GM23338 (cell line): ENCODE measurements around the gene TGFBR1. TPM values are rescaled to one million over a fixed set of nuclear protein-coding genes. Genes with fewer than 3 reads are reported as not detected.

Experiments used
- CREB1 ChIP-seq: fragments of 250-450 bp; sonication (Bioruptor Pico); IDR thresholded peaks from 2 replicates; pipeline ENCODE4 v1.5.0; 2020; ENCODE audit warnings: low read depth, mild to moderate bottlenecking, moderate library complexity
- JUNB ChIP-seq: IDR thresholded peaks from one replicate; pipeline ENCODE4 v1.6.1; 2016; ENCODE audit warnings: antibody characterized with exemption; ENCODE audit not compliant: unreplicated experiment
- NANOG ChIP-seq: IDR thresholded peaks from 2 replicates; pipeline ENCODE4 v1.6.1; 2016; ENCODE audit warnings: antibody characterized with exemption, borderline replicate concordance
- POLR2AphosphoS5 ChIP-seq: IDR thresholded peaks from 2 replicates; pipeline ENCODE4 v1.6.1; 2016; ENCODE audit warnings: antibody characterized with exemption, low read depth
- ZNF331 ChIP-seq: fragments of 250-450 bp; sonication (Bioruptor Pico); IDR thresholded peaks from 2 replicates; pipeline ENCODE4 v1.5.0; 2020; ENCODE audit warnings: low read depth, mild to moderate bottlenecking, moderate library complexity
- polyA plus RNA-seq: library from polyadenylated mRNA; unstranded; fragments of >200 nt; fragmentation: Nextera tagmentation; extraction: Ambion mirVana; gene quantifications from 2 replicates; pipeline ENCODE4 v1.2.1, GENCODE V29; 2016
- total RNA-seq: library from RNA; depleted of rRNA; stranded (reverse); fragments of >200 nt; shearing (Covaris generic); gene quantifications from 2 replicates; pipeline ENCODE4 v1.2.3, GENCODE V29; 2014
- TF ChIP-seq, protein P1 (sequence below): fragments of 250-450 bp; sonication (Bioruptor Pico); IDR thresholded peaks from 2 replicates; pipeline ENCODE4 v1.5.0; 2020; ENCODE audit warnings: mild to moderate bottlenecking, moderate library complexity
- TF ChIP-seq, protein P2 (sequence below): IDR thresholded peaks from one replicate; pipeline ENCODE4 v1.6.1; 2018; ENCODE audit warnings: antibody characterized with exemption; ENCODE audit not compliant: unreplicated experiment
- TF ChIP-seq, protein P3 (sequence below), 2 experiments: fragments of 200-600 bp in 1 of 2; sonication (generic) in 1 of 2; conservative IDR thresholded peaks; 2 replicates each; pipeline versions ENCODE4 v1.5.1 to v1.6.1; 2016 to 2017; ENCODE audit warnings: antibody characterized with exemption in 2 of 2, low read depth in 2 of 2, mild to moderate bottlenecking in 2 of 2, moderate library complexity in 1 of 2

TGFBR1 gene
- total and polyA plus RNA-seq, 2 experiments from 2014 or later = 9.3 to 40.2 TPM

DNA sequence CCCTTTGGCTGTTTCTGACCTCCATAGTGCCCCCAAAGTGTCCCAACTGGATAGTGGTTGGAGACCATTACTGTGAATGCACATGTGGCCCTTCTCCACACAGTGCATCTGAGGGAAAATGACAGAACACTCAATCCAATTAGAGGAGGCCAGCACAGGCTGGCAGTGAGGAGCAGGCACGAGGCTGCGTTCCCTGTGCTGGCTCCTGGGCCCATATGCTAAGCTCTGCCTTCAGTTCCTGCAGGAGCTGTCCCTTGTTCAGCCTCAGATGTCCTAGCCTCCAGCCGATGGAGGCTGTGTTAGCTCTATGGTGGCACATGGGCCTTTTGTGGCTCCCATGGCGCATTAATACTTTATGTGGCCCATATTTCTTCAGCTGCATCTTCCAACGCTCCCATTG lies 81.0 kb downstream of the TGFBR1 start (continued):
- TF ChIP-seq, protein P1, sequence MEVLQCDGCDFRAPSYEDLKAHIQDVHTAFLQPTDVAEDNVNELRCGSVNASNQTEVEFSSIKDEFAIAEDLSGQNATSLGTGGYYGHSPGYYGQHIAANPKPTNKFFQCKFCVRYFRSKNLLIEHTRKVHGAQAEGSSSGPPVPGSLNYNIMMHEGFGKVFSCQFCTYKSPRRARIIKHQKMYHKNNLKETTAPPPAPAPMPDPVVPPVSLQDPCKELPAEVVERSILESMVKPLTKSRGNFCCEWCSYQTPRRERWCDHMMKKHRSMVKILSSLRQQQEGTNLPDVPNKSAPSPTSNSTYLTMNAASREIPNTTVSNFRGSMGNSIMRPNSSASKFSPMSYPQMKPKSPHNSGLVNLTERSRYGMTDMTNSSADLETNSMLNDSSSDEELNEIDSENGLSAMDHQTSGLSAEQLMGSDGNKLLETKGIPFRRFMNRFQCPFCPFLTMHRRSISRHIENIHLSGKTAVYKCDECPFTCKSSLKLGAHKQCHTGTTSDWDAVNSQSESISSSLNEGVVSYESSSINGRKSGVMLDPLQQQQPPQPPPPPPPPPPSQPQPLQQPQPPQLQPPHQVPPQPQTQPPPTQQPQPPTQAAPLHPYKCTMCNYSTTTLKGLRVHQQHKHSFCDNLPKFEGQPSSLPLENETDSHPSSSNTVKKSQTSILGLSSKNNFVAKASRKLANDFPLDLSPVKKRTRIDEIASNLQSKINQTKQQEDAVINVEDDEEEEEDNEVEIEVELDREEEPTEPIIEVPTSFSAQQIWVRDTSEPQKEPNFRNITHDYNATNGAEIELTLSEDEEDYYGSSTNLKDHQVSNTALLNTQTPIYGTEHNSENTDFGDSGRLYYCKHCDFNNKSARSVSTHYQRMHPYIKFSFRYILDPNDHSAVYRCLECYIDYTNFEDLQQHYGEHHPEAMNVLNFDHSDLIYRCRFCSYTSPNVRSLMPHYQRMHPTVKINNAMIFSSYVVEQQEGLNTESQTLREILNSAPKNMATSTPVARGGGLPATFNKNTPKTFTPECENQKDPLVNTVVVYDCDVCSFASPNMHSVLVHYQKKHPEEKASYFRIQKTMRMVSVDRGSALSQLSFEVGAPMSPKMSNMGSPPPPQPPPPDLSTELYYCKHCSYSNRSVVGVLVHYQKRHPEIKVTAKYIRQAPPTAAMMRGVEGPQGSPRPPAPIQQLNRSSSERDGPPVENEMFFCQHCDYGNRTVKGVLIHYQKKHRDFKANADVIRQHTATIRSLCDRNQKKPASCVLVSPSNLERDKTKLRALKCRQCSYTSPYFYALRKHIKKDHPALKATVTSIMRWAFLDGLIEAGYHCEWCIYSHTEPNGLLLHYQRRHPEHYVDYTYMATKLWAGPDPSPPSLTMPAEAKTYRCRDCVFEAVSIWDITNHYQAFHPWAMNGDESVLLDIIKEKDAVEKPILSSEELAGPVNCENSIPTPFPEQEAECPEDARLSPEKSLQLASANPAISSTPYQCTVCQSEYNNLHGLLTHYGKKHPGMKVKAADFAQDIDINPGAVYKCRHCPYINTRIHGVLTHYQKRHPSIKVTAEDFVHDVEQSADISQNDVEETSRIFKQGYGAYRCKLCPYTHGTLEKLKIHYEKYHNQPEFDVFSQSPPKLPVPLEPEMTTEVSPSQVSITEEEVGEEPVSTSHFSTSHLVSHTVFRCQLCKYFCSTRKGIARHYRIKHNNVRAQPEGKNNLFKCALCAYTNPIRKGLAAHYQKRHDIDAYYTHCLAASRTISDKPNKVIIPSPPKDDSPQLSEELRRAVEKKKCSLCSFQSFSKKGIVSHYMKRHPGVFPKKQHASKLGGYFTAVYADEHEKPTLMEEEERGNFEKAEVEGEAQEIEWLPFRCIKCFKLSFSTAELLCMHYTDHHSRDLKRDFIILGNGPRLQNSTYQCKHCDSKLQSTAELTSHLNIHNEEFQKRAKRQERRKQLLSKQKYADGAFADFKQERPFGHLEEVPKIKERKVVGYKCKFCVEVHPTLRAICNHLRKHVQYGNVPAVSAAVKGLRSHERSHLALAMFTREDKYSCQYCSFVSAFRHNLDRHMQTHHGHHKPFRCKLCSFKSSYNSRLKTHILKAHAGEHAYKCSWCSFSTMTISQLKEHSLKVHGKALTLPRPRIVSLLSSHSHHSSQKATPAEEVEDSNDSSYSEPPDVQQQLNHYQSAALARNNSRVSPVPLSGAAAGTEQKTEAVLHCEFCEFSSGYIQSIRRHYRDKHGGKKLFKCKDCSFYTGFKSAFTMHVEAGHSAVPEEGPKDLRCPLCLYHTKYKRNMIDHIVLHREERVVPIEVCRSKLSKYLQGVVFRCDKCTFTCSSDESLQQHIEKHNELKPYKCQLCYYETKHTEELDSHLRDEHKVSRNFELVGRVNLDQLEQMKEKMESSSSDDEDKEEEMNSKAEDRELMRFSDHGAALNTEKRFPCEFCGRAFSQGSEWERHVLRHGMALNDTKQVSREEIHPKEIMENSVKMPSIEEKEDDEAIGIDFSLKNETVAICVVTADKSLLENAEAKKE = no peak
- TF ChIP-seq, protein P2, sequence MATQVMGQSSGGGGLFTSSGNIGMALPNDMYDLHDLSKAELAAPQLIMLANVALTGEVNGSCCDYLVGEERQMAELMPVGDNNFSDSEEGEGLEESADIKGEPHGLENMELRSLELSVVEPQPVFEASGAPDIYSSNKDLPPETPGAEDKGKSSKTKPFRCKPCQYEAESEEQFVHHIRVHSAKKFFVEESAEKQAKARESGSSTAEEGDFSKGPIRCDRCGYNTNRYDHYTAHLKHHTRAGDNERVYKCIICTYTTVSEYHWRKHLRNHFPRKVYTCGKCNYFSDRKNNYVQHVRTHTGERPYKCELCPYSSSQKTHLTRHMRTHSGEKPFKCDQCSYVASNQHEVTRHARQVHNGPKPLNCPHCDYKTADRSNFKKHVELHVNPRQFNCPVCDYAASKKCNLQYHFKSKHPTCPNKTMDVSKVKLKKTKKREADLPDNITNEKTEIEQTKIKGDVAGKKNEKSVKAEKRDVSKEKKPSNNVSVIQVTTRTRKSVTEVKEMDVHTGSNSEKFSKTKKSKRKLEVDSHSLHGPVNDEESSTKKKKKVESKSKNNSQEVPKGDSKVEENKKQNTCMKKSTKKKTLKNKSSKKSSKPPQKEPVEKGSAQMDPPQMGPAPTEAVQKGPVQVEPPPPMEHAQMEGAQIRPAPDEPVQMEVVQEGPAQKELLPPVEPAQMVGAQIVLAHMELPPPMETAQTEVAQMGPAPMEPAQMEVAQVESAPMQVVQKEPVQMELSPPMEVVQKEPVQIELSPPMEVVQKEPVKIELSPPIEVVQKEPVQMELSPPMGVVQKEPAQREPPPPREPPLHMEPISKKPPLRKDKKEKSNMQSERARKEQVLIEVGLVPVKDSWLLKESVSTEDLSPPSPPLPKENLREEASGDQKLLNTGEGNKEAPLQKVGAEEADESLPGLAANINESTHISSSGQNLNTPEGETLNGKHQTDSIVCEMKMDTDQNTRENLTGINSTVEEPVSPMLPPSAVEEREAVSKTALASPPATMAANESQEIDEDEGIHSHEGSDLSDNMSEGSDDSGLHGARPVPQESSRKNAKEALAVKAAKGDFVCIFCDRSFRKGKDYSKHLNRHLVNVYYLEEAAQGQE = no peak
- TF ChIP-seq POLR2AphosphoS5 (no peak), ZNF331 (CRISPR knock-in tag) (no peak), NANOG (no peak), JUNB (no peak), CREB1 (CRISPR knock-in tag) (no peak)
- TF ChIP-seq, protein P3, sequence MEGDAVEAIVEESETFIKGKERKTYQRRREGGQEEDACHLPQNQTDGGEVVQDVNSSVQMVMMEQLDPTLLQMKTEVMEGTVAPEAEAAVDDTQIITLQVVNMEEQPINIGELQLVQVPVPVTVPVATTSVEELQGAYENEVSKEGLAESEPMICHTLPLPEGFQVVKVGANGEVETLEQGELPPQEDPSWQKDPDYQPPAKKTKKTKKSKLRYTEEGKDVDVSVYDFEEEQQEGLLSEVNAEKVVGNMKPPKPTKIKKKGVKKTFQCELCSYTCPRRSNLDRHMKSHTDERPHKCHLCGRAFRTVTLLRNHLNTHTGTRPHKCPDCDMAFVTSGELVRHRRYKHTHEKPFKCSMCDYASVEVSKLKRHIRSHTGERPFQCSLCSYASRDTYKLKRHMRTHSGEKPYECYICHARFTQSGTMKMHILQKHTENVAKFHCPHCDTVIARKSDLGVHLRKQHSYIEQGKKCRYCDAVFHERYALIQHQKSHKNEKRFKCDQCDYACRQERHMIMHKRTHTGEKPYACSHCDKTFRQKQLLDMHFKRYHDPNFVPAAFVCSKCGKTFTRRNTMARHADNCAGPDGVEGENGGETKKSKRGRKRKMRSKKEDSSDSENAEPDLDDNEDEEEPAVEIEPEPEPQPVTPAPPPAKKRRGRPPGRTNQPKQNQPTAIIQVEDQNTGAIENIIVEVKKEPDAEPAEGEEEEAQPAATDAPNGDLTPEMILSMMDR (conservative IDR thresholded peaks at IDR 0.05; ENCODE audit: low read depth in 2 of 2) = no peak
